HG02973 (cell line): ENCODE data around the gene CPNE4.
A peak's percentile ranks its signal among the peaks of the same experiment; 100 is the strongest.

ENCODE experiments used
- ATAC-seq: cut with Tn5 transposase; IDR thresholded peaks from one replicate; pipeline ENCODE4 v1.9.1; 2021; ENCODE audit warnings: moderate library complexity; ENCODE audit not compliant: unreplicated experiment

Gene CPNE4

DNA sequence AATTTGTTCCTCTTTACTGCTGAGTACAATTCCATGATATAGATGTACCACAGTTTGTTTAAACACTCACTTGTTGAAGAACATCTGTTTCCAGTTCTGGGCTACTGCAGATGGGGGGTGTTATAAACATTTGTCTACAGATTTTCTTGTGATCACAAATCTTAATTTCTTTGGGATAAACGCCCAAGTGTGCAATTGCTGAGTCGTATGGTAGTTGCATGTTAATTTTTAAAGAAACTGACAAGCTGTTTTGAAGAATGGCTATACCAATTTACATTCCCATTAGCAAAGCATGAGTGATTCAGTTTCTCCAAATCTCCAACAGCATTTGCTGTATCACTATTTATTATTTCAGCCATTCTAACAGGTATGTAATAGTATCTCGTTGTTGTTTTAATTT lies 290.0 kb downstream of the CPNE4 start:
- no peak for ATAC-seq

DNA sequence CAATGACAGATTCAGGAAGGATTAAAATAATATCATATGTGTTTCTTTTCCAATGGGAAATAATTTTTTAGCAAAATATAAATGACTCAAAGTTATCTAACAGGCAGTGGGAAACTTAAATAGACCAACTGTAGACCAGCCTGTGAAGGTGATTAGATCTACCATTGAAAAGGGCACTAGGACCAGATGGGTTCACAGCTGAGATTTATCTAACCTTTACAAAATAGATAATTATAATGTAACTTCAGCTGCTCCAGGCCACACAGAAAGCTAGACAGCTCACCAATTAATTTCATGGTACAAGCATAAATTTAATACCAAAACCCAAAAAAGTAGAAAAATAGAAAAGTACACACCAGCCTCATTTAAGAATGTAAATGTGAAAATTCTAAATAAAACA lies 291.7 kb downstream of the CPNE4 start:
- ATAC-seq = no peak

DNA sequence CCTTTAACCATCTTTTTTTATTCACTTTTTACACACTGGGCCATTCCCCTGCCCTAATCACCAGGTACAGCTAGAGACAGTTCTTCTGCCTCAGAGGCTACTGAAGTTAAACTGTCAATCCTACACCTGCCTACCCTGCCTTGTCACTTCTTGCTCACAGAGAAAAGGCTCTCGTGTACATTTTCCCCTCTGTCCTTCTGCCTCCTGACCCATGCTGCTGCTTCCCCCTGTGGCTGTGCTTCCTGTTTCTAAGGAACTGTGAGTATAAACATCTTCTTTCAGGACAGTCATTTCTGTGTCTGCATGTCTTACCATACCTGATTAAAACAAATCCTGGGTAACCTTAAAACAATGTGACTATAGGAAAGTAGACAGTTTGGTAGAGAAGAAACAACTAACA lies 295.6 kb downstream of the CPNE4 start:
- no peak for ATAC-seq

DNA sequence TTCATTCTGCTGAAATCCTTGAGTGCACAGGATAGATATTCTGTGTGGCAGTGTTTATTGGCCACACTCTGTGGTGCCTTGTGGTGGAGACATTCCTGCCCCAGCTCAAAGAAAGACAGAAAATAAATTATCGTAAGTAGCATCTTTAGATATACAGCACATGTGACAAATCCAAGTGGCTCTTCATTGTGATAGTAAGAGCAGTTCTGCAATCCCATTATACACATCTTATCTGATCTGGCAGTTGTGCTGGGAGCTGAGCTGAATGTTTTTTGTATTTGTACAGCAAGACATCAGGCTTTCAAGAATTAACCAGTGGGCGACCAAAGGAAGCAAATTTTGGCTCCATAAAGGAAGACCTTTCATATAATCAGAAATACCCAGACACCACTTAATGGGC lies 296.7 kb downstream of the CPNE4 start:
- ATAC-seq = no peak

DNA sequence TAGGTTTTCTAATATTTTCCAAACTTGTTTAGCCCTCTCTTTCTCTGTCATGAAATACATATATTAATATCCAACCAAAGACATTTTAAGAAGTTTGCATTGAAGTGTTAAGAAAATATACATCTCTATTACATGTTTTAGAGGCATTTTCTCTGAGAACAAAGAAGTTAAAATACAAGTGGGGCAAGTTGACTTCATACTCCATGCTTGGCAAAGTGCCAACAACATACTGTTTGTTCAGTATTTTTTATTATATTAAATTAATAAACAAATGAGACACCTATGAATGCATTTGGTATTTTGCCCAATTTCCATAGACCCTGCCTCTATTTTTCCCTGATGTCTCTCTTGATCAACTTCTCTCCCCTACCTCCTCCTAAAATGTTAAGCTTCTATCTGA lies 299.3 kb downstream of the CPNE4 start:
- ATAC-seq = no peak

DNA sequence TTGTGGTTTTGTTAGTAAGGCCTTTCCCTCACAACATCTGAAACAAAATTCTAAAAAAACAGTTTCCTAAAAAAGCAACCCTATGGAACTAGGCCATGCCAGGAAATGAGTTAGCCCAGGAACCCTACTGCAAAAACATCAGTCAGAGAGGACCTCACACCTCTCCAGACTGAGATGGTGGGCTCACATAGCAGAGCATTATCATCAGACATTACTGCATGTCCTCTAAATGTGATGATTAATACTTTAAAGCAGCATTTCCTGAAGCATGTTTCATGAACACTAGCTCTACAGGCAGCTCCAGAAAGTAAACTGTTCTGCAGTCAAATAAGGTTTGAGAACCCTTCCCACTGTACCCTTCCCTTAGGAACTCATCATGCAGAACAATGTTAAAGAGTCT lies 299.7 kb downstream of the CPNE4 start:
- no peak for ATAC-seq

DNA sequence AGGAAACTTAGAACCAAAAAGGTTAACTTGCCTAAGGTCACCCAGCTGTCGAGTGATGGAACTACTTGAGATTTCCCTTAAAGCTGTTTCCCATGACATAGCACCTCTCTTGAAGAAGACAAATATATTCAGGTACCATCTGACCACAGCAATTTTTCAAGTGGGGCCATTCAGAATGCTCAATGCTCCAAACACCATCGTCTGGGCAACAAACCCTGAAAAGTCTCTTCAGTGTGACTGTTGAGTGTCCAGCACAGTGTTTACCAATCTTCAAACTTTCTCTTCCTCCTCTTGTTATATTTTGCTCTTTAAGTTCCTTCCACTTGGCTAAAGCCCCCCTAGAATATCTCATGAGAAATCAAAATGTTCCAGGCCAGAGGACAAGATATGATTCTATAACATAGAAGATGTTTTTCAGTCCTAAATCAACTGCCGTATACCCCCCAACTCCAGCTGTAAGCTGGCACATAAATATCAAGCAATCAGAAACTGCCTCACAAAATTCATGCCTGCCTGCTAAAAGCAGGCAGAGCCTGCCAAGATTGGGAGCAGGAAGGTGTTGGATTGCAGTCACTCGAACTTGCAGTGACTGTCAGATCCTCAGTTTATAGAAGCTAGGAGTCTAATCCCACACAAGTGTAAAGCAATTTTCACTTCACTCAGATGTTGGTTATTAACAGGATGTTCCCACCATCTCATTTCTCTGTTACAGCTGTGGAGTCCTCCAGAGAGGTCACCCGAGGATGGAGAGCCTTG lies 301.6 kb downstream of the CPNE4 start:
- no peak for ATAC-seq

DNA sequence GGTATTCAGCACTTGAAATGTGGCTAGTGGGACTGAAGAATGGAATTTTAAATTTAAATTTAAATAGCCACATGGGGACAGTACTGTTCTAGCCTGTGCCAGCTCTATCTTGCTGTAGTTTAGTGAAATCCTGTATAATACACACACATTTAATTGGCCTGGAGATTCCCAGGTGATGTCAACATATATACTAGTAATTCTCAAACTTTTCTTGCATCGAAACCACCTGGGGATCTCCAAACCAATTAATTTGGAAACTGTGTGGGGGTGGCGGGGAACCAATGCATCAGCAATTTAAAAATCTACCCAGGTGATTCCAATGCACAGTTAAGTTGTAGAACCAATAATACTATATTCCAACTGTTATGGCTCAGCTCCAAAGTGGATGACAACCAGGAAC lies 303.1 kb downstream of the CPNE4 start:
- ATAC-seq = no peak

DNA sequence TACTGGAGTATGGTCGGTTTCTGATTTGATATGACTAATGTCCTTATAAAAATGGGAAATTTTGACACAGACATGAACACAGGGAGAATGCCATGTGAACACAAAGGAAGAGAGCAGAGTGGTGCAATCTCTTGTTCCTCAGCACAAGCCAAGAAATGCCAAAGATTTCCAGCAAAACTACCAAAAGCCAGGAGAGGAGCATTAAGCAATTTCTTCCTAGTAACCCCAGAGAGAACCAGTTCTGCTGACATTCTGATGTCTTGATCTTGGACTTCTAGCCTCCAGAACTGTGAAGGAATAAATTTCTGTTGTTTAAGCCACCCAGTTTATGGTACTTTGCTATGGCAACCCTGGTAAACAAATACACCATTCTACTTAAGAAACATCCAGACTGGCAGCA lies 304.2 kb downstream of the CPNE4 start:
- ATAC-seq = no peak

DNA sequence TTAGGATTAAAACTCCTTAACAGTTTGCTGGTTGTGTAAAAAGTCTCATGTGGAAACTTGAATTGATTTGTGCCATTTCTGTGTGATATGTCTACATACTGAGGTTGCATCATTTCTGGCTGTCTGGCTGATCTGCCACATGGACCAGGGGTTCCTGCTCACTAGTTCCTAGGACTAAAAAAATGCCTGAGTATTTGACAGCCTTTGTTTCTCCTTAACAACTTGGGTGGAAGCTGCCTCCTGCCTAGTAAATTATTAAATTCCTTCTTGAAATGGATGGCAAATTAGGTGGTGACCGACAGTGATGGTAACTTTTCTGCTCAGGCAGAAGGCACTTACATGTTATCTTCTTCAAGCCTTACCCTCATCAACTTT lies 305.2 kb downstream of the CPNE4 start:
- no peak for ATAC-seq

DNA sequence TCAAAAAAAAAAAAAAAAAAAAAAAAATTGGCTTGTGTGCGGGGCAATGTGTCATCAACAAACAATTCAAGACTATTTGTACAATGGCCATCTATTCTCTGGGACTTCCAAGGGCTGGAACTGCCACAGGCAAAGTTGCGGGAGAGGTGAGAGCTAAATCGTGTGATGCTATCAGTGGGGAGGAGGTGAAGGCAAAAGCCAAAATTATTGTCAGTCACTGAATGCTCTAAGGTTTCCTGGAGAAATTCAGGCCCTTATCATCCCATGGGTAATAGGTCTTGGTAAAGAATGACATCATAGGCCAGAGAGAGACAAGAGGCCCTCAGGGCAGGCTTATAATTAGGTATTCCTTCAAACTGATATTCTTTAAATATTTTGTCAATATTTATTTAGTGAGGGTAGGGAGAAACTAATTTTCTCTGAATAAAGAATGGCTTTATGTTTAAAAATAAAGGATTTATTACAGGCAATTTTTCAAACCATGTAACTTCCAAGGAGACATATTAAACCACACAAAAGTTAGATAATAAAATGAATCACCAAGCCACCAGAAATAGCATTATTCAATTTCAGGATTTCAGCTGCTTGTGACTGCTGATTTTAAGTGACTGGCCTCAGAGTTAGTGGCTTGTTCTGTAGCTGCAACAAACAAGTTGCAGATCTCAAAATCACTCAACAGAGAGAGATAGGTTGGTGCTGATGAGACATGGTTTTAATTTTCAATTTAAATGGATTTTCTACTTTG lies 305.7 kb downstream of the CPNE4 start:
- ATAC-seq = no peak

DNA sequence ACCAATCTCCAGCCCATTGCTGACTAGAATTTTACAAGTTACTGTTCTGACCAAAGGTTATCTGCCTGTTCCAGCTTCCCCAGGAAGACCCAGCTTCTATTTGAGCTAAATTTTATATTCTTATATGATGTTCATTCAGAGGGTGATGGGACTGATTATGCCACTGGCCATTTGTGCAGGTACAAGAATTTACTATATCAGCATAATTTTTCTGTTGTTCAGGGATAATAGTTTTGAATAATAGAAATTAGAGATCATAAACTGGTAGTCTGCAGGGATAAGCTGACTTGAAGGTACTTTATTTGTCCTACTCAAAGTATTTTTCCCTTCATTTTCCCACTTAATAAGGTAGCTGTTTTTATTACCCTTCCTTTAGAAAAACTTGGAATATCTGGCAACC lies 309.4 kb downstream of the CPNE4 start:
- ATAC-seq = no peak

DNA sequence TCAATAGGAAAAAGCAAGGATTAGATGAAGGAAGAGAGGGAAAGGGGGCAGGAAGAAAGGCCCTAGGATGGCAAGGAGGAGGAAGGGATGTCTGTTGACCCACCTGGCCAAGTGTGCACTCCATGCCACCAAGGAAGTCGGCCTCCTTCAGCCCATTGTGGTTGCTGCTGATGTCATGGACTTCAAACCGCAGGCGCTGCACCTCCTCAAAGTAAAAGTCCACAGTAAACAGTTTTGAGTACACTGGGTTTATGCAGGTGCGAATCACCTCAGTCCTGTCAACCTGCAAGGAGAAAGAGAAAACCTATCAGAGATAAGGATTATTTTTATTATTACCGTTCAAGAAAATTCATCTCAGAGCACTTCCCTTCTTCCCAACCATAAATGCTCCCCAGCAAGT lies 311.5 kb downstream of the CPNE4 start:
- no peak for ATAC-seq

DNA sequence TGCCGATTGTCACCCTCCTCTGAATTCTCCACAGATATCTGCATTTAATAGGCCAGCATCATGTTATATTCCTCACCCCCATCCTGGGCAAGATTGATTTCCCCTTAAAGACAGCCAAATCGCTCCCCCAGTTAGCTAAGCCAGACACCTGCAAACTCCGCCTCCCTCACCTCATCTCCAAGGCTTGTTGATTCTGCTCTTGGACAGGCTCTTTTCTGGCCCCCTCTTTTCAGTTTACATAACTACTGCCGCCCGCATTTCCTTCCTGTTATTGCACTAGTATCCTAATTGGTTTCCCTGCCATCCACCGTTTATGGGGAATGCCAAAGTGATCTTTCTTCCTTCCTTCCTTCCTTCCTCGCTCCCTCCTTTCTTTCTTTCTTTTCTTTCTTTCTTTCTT lies 317.3 kb downstream of the CPNE4 start:
- no peak for ATAC-seq

DNA sequence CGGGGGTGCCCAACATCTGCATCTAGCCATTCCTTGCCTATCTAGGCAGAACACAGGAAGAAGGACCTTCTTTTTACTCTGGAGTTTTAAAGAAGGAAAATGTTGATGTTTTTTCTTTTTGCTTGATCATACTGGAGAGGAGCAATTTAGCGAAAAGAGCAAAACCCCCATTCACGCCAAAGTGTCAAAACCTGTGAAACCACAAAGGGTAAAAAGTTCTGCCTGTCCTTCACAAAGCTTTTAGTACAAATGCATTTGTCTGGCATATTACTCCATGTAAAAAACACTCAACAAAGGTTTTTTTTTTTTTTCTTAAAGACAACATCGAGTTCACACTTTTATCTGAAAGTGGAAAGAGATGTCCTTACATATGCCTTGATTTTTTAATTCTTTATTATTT lies 317.9 kb downstream of the CPNE4 start:
- no peak for ATAC-seq

DNA sequence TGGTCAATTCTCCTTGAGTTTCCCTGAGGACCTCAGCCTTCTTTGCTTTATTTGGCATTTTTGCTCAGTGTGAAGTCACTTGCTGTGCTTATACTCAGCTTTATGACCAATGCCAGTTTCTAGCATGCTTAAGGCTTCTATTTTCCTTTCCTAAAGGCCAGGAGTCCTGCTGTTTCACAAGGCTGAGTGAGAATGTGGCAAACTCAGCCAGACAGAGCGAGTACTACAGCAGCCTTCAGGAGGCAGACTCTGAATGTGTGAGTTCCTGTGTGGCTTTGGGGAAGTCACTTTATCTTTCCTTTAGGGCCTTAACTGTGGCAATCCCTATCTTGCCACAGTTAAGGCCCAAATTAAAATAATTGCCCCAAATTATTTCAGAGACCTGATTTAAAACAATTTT lies 318.8 kb downstream of the CPNE4 start:
- ATAC-seq = no peak

DNA sequence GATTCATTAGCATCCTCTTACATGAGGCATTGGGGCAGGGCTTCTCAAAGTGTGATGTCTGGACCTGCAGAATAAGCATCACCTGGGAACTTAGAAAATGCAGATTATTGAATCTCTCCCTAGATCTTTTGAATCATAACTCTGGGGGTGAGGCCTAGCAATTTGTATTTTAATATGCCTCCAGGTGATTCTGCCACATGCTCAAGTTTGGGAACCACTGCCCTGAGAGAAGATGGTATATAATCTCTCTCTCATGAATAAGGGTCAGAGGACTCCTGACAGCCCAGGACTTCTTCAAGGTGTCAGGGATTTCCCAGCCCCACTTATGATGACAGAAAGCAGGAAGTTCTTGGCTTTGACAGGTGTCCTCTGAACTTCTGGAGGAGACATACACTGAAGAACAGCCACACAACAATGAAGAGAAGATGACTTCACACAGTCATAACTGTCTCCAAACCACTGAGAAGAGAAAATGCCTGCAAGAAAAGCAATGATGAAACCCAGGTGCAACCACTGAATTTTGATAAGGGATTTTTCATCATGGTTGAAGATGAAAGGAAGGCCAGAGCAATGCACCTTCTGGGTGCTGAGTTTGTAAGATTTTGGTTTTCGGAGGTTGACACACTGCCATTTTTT lies 320.1 kb downstream of the CPNE4 start:
- peak; percentile 93 for ATAC-seq

DNA sequence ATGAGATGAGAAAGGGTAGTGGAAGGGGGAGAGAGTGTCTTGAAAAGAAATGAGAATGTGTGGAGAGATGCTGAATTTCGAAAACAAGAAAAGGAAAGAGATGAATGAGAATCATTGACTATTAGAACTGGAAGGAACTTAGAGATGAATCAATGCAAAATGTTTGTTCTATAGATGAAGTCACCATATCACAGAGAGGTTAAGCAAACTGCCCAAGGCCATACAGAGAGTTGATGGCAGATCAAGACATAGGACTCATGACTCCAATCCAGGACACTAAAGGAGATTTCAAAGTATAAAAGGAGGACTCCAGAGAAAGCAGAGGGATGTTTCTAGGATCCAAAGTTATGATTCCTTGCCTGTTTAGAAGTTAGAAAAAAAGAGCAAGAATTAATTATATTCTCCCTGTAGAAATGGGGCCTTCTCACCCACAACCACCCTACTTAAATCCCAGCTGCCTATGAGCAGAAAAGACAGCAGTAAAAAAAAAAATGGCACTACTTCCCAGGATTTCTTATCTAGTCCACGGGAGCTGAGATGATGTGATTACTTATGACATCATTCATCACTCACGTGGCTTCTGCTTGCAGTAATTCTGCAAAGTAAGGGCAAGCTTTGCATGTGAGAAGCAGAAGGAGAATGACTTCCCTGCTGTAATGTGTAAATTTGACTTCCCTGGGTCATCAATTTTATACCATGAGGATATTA lies 321.2 kb downstream of the CPNE4 start:
- ATAC-seq = no peak

DNA sequence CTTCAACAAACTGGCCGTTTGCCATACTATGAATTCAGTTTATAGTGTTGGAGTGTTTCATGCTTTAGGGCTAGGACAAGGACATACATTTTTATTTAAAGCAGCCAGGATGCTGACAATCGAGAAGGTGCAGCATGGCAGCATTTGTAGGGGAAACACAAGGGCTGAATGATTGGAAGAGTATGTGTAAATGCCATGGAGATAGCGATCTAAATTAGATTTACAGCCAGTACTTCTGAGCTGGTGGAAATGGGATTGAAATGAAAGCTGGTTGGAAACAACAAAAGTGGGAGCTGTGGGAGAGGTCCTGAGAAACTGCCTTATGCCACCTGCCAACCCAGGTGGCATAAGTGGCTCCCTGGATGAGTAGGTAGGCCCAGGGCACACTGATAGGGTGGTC lies 322.2 kb downstream of the CPNE4 start:
- ATAC-seq = no peak

DNA sequence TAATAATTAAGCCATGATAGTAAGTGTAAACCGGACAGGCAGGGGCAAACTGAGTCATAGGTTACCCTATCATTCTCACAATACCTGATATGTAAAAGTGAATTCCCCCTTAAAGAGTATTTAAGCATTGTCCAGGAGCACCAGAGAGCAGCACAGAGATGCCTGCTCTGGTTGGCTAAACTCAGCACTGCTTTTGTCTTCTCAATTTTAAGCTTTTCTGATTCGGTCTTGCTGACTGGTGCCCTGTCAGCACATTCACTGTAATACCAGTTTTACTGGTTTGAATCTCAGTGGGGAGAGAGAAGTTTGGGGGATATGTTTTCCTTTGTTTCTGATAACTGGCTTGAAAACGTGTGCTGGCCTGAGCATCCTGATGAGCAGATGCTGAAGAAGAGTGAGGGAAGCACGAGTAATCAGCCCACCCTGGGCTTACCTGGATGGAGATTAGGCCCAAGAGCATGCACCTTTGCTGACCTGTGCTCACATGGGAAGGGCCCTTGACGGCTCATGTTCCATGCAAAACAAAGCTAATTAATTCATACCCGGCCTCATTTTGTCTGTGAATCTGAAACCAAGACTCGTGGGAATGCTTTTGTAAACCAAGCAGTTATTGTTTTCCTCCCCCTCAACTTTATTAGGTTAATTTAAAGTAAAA lies 323.6 kb downstream of the CPNE4 start:
- no peak for ATAC-seq

DNA sequence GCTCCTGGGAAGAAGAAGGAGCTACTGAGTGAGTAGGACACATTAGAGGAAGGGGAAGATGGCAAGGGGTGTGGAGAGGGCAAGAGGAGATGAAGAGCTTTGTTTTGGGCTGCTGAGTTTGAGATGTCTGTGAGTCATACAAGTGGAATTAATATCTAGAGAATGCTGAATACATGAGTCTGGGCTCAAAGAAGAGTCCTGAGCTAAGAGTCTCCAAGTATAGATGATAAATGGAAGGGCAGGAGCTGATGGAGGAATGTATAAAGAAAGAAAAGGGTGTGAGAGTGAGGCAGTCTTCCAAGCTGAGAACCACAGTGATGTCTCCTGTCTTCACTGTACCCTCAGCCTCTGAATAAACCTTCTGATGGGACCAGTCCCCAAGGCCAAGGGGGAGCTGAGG lies 326.6 kb downstream of the CPNE4 start:
- ATAC-seq = no peak
